Neural crest cell (in vitro differentiated cells): Measurements from ENCODE around the gene PCDH20. TPM values are rescaled to one million over a fixed set of nuclear protein-coding genes. Genes with fewer than 3 reads are reported as not detected.
"Not testable (repeated sequence)": the region's sequence is repeated elsewhere in the genome, so short reads cannot be mapped to it uniquely, and the experiment has no call there.

ENCODE experiments used
- DNase-seq: peaks from one replicate; pipeline ENCODE4 v3.0.0; 2021; ENCODE audit warnings: low read depth, mixed read lengths, low spot score
- H3K27ac Mint-ChIP-seq: one replicate; pipeline ENCODE4 v1.8.0; 2021; ENCODE audit warnings: mild to moderate bottlenecking, mixed read lengths; ENCODE audit not compliant: unreplicated experiment
- H3K27me3 Mint-ChIP-seq: 2 replicates; pipeline ENCODE4 v1.8.0; 2021; ENCODE audit warnings: low read depth, mild to moderate bottlenecking, mixed read lengths
- H3K36me3 Mint-ChIP-seq: 2 replicates; pipeline ENCODE4 v1.8.0; 2021; ENCODE audit warnings: low read depth, mild to moderate bottlenecking, mixed read lengths
- H3K4me1 Mint-ChIP-seq: 2 replicates; pipeline ENCODE4 v1.8.0; 2021; ENCODE audit warnings: mixed read lengths
- H3K4me3 Mint-ChIP-seq: one replicate; pipeline ENCODE4 v1.8.0; 2021; ENCODE audit warnings: mild to moderate bottlenecking, mixed read lengths
- H3K9me3 Mint-ChIP-seq: 2 replicates; pipeline ENCODE4 v1.8.0; 2021; ENCODE audit warnings: mixed read lengths
- CTCF ChIP-seq: fragments of 200-600 bp; sonication (generic); conservative IDR thresholded peaks from 2 replicates; pipeline ENCODE4 v1.5.0; 2021; ENCODE audit warnings: antibody characterized with exemption, mild to moderate bottlenecking
- total RNA-seq: library from RNA; stranded (reverse); gene quantifications from 2 replicates; pipeline ENCODE4 v1.2.1, GENCODE V29; 2021

Gene PCDH20
- total RNA-seq, 1 donor from 2014 or later = 0.16 TPM

GRCh38 chr13:61383111-61383510 lies 32.5 kb downstream of the PCDH20 start:
- Mint-ChIP-seq H3K36me3 (no peaks in the 10 kb centered on the region), H3K4me3 (no peak overlapping the region), H3K9me3 (no peaks in the 10 kb centered on the region), H3K27ac (no peak overlapping the region), H3K27me3 (no peaks in the 10 kb centered on the region), H3K4me1 (no peaks in the 10 kb centered on the region)
- TF ChIP-seq CTCF = no peak
- DNase-seq = no peak

GRCh38 chr13:61370520-61370919 lies 45.1 kb downstream of the PCDH20 start:
- no peak for DNase-seq
- no peaks in the 10 kb centered on the region for H3K4me1 Mint-ChIP-seq
- no peak overlapping the region for H3K4me3 Mint-ChIP-seq
- no peaks in the 10 kb centered on the region for H3K27me3 Mint-ChIP-seq
- H3K9me3 Mint-ChIP-seq = peaks cover 3% of the 10 kb centered on the region
- H3K36me3 Mint-ChIP-seq = peaks cover 3% of the 10 kb centered on the region
- TF ChIP-seq CTCF = no peak
- H3K27ac Mint-ChIP-seq = no peak overlapping the region

GRCh38 chr13:61364690-61365089 lies 51.0 kb downstream of the PCDH20 start:
- not testable (repeated sequence) for H3K4me3 Mint-ChIP-seq, DNase-seq, H3K27ac Mint-ChIP-seq, H3K9me3 Mint-ChIP-seq, H3K4me1 Mint-ChIP-seq, H3K36me3 Mint-ChIP-seq, H3K27me3 Mint-ChIP-seq

GRCh38 chr13:61362522-61362921 lies 53.1 kb downstream of the PCDH20 start:
- Mint-ChIP-seq H3K4me1 (peaks cover 14% of the 10 kb centered on the region), H3K27me3 (no peaks in the 10 kb centered on the region), H3K4me3 (no peak overlapping the region), H3K9me3 (peaks cover 7% of the 10 kb centered on the region), H3K36me3 (peaks cover 2% of the 10 kb centered on the region), H3K27ac (no peak overlapping the region)
- no peak for DNase-seq
- TF ChIP-seq CTCF = no peak
